Epithelial cell of proximal tubule (primary cell): ENCODE data around the gene AP5B1. TPM values are rescaled to one million over a fixed set of nuclear protein-coding genes. Genes with fewer than 3 reads are reported as not detected.

ENCODE experiments used
- DNase-seq: peaks from one replicate; pipeline ENCODE4 v3.0.0-alpha.2; 2011; ENCODE audit warnings: low read depth
- H3K4me3 ChIP-seq: 2 replicates; pipeline ENCODE4 v1.5.1; 2011; ENCODE audit warnings: low read depth, mild to moderate bottlenecking, low read length
- total RNA-seq: library from RNA; depleted of rRNA; stranded (reverse); fragments of >200 nt; gene quantifications from 2 replicates; pipeline ENCODE4 v1.2.3, GENCODE V29; 2015
- TF ChIP-seq, protein P1 (sequence below): conservative IDR thresholded peaks from 2 replicates; pipeline ENCODE4 v1.5.1; 2012; ENCODE audit warnings: low read depth, mild to moderate bottlenecking, low read length

Gene AP5B1
- total RNA-seq, 1 donor from 2014 or later: 17.9 TPM

DNA sequence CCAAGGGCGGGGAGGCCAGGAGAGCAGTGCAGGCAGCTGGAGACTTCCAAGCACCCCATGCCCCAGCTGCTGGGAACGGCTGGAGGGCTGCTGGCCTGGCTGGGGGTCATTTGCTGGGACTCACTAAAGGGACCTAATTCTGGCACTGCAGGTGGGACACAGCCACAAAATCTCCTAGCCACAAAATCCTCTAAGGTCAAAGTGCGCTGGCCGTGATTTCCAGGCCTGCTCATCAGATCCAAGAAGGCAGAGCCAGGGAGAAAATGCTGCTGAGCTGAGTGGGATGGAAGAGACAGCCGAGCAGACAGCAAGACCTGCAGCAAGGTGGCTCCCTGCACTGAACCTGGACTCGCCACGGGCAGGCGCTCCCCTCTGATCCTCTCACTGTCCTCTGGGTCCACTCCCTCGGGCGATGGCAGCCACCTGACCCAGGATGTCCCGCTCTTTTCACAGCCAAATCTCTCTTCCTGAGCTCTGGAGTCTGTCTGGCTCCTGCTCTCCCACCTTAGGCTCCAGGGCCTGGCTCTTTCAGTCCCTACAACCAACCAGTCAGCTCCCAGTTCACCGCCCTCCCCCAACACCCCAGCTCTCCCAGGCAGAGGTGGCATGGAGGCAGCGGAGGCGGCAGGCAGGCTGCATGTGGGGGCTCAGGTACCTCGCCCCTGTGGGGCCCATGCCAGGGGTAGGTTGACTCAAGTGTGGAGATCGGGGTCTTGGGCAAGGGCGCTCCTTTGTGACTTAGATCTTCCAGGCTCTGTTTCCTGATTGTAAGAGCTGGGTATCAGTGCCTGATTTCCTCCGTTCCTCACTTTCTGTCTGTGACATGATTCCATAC, 20.6 kb upstream of the AP5B1 start:
- no peak overlapping the region for H3K4me3 ChIP-seq
- DNase-seq: no peak
- TF ChIP-seq, protein P1, sequence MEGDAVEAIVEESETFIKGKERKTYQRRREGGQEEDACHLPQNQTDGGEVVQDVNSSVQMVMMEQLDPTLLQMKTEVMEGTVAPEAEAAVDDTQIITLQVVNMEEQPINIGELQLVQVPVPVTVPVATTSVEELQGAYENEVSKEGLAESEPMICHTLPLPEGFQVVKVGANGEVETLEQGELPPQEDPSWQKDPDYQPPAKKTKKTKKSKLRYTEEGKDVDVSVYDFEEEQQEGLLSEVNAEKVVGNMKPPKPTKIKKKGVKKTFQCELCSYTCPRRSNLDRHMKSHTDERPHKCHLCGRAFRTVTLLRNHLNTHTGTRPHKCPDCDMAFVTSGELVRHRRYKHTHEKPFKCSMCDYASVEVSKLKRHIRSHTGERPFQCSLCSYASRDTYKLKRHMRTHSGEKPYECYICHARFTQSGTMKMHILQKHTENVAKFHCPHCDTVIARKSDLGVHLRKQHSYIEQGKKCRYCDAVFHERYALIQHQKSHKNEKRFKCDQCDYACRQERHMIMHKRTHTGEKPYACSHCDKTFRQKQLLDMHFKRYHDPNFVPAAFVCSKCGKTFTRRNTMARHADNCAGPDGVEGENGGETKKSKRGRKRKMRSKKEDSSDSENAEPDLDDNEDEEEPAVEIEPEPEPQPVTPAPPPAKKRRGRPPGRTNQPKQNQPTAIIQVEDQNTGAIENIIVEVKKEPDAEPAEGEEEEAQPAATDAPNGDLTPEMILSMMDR: no peak

DNA sequence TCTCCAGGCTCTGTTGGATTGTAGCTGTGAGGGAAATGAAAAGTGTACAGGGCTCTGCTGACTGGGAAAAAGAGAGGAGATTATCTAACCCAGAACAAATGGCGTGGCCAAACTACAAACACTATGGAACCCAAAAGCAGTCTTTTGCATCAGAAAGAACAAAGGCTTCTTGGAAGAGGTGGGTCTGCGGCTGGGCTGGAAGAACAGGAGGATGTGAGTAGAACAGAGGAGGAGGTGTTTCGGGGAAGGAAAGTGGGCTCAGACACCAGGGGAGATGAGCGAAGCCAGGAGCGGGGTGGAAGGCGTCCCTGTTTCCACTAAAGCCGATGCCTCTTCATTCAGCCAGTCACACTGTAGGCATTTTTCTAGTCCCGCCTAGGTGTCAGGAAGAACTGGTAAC, 18.1 kb upstream of the AP5B1 start:
- H3K4me3 ChIP-seq: no peak overlapping the region
- no peak for DNase-seq
- TF ChIP-seq, protein P1: no peak

DNA sequence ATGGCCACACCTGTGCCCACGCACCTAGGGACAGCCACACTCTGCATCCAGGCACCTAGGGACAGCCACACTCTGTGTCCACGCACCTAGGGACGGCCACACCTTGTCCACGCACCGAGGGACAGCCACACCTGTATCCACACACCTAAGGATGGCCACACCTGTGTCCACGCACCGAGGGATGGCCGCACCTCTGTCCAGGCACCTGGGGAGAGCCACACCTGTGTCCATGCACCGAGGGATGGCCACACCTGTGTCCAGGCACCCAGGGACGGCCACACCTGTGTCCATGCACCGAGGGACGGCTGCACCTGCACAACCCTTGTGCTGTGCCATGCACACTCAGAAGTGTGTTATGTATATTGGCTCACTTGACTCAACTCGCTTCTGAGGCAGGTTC, 16.9 kb upstream of the AP5B1 start:
- TF ChIP-seq, protein P1: no peak
- H3K4me3 ChIP-seq: no peak overlapping the region
- DNase-seq: no peak

DNA sequence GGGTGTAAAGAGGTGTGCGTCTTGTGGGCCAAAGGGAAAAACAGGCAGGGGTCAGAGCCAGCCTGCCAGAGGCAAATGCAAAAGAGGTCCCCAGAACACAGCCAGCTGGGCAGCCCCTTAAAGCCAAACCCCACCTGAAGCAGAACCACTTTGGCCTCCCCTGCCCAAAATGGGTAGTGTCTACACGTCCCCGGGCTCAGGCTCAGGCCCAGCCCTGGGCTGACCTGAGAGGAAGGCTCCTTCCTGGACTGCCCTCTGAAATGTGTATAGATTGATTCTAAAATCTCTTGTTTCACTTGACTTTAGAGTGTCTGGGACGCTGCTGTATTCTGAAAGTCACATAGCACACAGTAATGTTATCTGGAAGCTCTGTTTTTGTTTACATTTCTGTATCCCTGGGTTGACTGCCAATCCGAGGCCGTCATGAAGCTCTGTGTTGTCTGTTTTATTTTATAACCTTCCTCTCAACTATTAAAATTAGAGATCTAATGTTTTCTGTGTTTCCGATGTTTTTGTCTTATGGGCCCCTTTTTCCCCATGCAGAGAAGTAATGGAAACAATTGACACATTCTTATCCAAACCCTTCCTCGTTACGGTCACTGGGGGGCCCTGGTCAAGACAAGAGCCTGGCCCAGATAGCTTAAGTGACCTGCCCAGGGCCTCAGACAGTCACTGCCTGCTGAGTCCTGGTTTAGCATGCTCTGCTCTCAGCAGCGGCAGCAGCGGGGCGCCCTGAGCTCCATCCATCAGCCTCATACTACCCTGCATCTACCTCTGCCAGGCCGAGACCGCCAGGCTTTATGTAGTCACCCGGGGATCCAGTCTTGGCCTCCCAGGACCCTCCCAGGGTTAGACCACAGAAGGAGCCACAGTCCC, 16.2 kb upstream of the AP5B1 start:
- DNase-seq: no peak
- TF ChIP-seq, protein P1: no peak
- H3K4me3 ChIP-seq: no peak overlapping the region

DNA sequence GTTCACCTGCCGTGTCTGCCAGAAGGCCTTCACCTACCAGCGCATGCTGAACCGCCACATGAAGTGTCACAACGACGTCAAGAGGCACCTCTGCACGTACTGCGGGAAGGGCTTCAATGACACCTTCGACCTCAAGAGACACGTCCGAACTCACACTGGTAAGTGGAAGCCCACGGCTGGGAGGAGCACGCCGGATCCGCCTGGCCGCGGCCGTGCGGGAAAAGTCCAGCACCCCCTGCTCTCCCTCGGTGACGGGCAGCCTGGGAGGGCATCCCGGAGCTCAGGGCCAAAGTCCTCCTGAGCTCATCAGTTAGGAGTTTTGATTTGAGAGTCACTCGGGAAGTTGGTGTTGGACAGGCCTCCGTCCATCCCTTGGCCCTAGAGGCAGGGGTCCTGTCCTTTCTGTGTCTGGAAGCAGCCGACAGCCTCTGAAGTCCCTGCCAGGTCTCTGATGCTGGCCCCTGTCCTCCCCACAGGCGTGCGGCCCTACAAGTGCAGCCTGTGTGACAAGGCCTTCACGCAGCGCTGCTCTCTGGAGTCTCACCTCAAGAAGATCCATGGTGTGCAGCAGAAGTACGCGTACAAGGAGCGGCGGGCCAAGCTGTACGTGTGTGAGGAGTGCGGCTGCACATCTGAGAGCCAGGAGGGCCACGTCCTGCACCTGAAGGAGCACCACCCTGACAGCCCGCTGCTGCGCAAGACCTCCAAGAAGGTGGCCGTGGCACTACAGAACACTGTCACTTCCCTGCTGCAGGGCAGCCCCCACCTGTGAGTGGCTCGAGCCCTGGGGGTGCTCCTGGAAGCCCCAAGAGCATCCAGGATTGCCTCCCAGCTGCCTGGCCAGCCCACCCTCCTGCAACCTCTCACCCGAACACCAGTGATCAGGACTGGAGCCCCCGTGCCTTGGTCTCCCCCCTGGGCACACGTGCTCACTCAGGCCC, 14.1 kb upstream of the AP5B1 start:
- DNase-seq: no peak
- no peak overlapping the region for H3K4me3 ChIP-seq
- TF ChIP-seq, protein P1: no peak

DNA sequence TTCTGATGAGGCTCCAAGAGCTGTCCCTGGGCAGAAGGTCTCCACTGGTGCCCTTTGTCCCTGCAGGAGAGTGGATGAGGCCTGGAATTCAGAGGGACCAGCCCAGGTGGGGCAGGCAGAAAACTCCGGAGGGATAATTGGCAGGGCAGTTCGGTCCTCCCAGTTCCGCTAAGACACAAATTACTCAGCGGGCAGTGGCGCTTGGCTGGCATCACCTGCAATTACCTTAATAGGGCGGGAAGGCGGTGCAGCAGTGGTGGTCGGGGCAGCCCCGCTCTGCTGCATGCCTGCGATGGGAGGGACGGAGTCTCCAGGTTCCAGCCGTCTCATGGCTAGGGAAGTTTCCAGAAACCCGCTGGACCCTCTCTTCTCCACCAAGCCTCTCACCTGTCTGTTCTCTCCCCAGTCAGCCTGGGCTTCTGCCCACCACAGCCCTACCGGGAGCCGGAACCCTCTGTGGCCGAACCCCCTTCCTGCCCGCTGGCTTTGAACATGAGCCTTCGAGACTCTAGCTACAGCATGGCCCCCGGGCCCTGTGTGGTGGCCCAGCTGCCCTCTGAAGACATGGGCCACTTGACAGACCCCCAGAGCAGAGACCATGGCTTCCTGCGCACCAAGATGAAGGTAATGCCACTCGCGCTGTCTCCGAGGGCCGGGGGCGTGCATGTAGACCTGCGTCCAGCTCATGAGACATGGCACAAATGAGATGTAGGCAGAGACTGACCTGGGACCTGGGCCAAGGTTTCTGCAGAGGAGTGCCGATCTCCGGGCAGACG, 13.0 kb upstream of the AP5B1 start:
- H3K4me3 ChIP-seq: no peak overlapping the region
- DNase-seq: no peak
- TF ChIP-seq, protein P1: no peak
